Amygdala (tissue), 56 donors: Measurements from ENCODE around the gene CILP.

Experiments used
- DNase-seq, 56 donors: peaks; one replicate each; lab custom pipeline; 2025; lab: John Stamatoyannopoulos, UW

Gene CILP

GRCh38 chr15:65223996-65224395, 12.7 kb upstream of the CILP start:
- no peak for DNase-seq

- DNase-seq = no peak
Measured at GRCh38 chr15:65222891-65223290, 11.6 kb upstream of the CILP start.

- no peak for DNase-seq
Measured at GRCh38 chr15:65221697-65222096, 10.4 kb upstream of the CILP start.

GRCh38 chr15:65219137-65219536, 7.9 kb upstream of the CILP start:
- no peak for DNase-seq

GRCh38 chr15:65217526-65218482, 6.5 kb upstream of the CILP start:
- peak in 1 of 56 donors; percentile 2 for DNase-seq

- no peak for DNase-seq
Measured at GRCh38 chr15:65215496-65215895, 4.2 kb upstream of the CILP start.

- no peak for DNase-seq
Measured at GRCh38 chr15:65214010-65214409, 2.7 kb upstream of the CILP start.

GRCh38 chr15:65213241-65213640, 2.0 kb upstream of the CILP start:
- no peak for DNase-seq

- no peak for DNase-seq
Measured at GRCh38 chr15:65212097-65212496, 824 bp upstream of the CILP start.

- peak in 2 of 56 donors; percentile 6 to 9 for DNase-seq
Measured at GRCh38 chr15:65211482-65211982, 259 bp upstream of the CILP start.

- no peak for DNase-seq
Measured at GRCh38 chr15:65209701-65210643, 1.3 kb downstream of the CILP start.

- DNase-seq = no peak
Measured at GRCh38 chr15:65208647-65209046, 2.6 kb downstream of the CILP start.

GRCh38 chr15:65207280-65207840, 3.9 kb downstream of the CILP start:
- DNase-seq = no peak

GRCh38 chr15:65206750-65207149, 4.5 kb downstream of the CILP start:
- no peak for DNase-seq

- no peak for DNase-seq
Measured at GRCh38 chr15:65204931-65205660, 6.2 kb downstream of the CILP start.

GRCh38 chr15:65204236-65204930, 6.9 kb downstream of the CILP start:
- no peak for DNase-seq

GRCh38 chr15:65201918-65202317, 9.4 kb downstream of the CILP start:
- DNase-seq = no peak

GRCh38 chr15:65198571-65198970, 12.7 kb downstream of the CILP start:
- no peak for DNase-seq

GRCh38 chr15:65197337-65197645, 14.0 kb downstream of the CILP start:
- no peak for DNase-seq
